Measurements from ENCODE around the gene MMP17. TPM values are rescaled to one million over a fixed set of nuclear protein-coding genes. Genes with fewer than 3 reads are reported as not detected.

The MMP17 gene
- polyA plus RNA-seq, 1 donor from 2014 or later = 79.0 TPM

DNA sequence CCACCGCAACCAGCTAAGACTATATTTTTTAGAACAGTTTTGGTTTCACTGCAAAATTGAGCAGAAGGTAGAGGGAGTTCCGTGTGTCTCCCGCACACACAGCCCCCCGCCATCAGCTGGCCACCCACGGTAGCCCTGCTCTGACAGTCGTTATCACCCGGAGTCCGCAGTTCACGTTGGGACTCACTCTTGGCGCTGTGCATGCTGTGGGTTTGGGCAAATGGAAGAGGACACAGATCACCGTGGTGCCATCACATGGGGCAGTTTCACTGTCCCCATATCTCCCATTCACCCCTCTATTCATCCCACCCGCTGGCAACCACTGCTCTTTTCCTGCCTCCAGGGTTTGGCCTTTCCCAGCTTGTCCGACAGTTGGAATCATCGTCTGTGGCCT lies 34.4 kb downstream of the MMP17 start:
- H3F3A ChIP-seq (ENCODE audit: insufficient read depth, low read length, poor library complexity, severe bottlenecking) = no peaks in the 10 kb centered on the region
- TF ChIP-seq MXI1 (conservative IDR thresholded peaks at IDR 0.05; ENCODE audit: poor library complexity, severe bottlenecking) (no peak), SMC3 (conservative IDR thresholded peaks at IDR 0.05; ENCODE audit: poor library complexity) (no peak), EP300 (conservative IDR thresholded peaks at IDR 0.05; ENCODE audit: poor library complexity, severe bottlenecking) (no peak), EZH2 (IDR thresholded peaks at IDR 0.05; ENCODE audit: borderline replicate concordance, insufficient read depth, low read length, poor library complexity, severe bottlenecking) (no peak), POLR2AphosphoS5 (IDR thresholded peaks at IDR 0.05) (no peak), TAF1 (IDR thresholded peaks at IDR 0.05; ENCODE audit: low read depth) (no peak), RAD21 (conservative IDR thresholded peaks at IDR 0.05) (no peak), REST (IDR thresholded peaks at IDR 0.05; ENCODE audit: borderline replicate concordance) (no peak)
- TF ChIP-seq, protein P1, sequence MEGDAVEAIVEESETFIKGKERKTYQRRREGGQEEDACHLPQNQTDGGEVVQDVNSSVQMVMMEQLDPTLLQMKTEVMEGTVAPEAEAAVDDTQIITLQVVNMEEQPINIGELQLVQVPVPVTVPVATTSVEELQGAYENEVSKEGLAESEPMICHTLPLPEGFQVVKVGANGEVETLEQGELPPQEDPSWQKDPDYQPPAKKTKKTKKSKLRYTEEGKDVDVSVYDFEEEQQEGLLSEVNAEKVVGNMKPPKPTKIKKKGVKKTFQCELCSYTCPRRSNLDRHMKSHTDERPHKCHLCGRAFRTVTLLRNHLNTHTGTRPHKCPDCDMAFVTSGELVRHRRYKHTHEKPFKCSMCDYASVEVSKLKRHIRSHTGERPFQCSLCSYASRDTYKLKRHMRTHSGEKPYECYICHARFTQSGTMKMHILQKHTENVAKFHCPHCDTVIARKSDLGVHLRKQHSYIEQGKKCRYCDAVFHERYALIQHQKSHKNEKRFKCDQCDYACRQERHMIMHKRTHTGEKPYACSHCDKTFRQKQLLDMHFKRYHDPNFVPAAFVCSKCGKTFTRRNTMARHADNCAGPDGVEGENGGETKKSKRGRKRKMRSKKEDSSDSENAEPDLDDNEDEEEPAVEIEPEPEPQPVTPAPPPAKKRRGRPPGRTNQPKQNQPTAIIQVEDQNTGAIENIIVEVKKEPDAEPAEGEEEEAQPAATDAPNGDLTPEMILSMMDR (IDR thresholded peaks at IDR 0.05; ENCODE audit: poor library complexity, severe bottlenecking) = no peak
- H3K36me3 ChIP-seq (ENCODE audit: insufficient read depth, low read length) = no peaks in the 10 kb centered on the region
- H3K27ac ChIP-seq (ENCODE audit: low read length) = no peak overlapping the region
- no peak overlapping the region for H3K9ac ChIP-seq (ENCODE audit: low read length)
- H2AFZ ChIP-seq (ENCODE audit: low read depth, low read length) = no peak overlapping the region
- H3K9me2 ChIP-seq (ENCODE audit: insufficient read depth, low read length) = no peaks in the 10 kb centered on the region
- no peaks in the 10 kb centered on the region for H3K27me3 ChIP-seq (ENCODE audit: insufficient read depth, low read depth, low read length)
- H3K4me3 ChIP-seq (ENCODE audit: low read length) = no peak overlapping the region
- H4K20me1 ChIP-seq (ENCODE audit: insufficient read depth) = no peaks in the 10 kb centered on the region
- no peak overlapping the region for H3K4me2 ChIP-seq (ENCODE audit: low read length)
- no peaks in the 10 kb centered on the region for H3K79me2 ChIP-seq (replicated peaks; ENCODE audit: insufficient read depth, low read length)
- no peaks in the 10 kb centered on the region for H3K9me3 ChIP-seq (ENCODE audit: low read length)

- H3K4me2 ChIP-seq (ENCODE audit: low read length) = no peak overlapping the region
These were observed 35.0 kb downstream of the MMP17 start for GRCh38 chr12:131862994-131863710.

More at GRCh38 chr12:131862994-131863710, 35.0 kb downstream of the MMP17 start:
- no peak overlapping the region for H3K4me3 ChIP-seq (ENCODE audit: low read length)
- no peaks in the 10 kb centered on the region for H3K9me2 ChIP-seq (ENCODE audit: insufficient read depth, low read length)
- H3K27me3 ChIP-seq (ENCODE audit: insufficient read depth, low read depth, low read length) = no peaks in the 10 kb centered on the region
- no peak overlapping the region for H3K9ac ChIP-seq (ENCODE audit: low read length)
- no peaks in the 10 kb centered on the region for H3F3A ChIP-seq (ENCODE audit: insufficient read depth, low read length, poor library complexity, severe bottlenecking)
- no peak overlapping the region for H2AFZ ChIP-seq (ENCODE audit: low read depth, low read length)
- TF ChIP-seq MXI1 (conservative IDR thresholded peaks at IDR 0.05; ENCODE audit: poor library complexity, severe bottlenecking) = no peak
- no peak for TF ChIP-seq POLR2AphosphoS5 (IDR thresholded peaks at IDR 0.05)
- TF ChIP-seq RAD21 (conservative IDR thresholded peaks at IDR 0.05) = no peak
- TF ChIP-seq SMC3 (conservative IDR thresholded peaks at IDR 0.05; ENCODE audit: poor library complexity) = no peak
- TF ChIP-seq REST (IDR thresholded peaks at IDR 0.05; ENCODE audit: borderline replicate concordance) = no peak
- TF ChIP-seq EZH2 (IDR thresholded peaks at IDR 0.05; ENCODE audit: borderline replicate concordance, insufficient read depth, low read length, poor library complexity, severe bottlenecking) = no peak
- no peak for TF ChIP-seq TAF1 (IDR thresholded peaks at IDR 0.05; ENCODE audit: low read depth)
- TF ChIP-seq, protein P1 (IDR thresholded peaks at IDR 0.05; ENCODE audit: poor library complexity, severe bottlenecking) = no peak
- TF ChIP-seq EP300 (conservative IDR thresholded peaks at IDR 0.05; ENCODE audit: poor library complexity, severe bottlenecking) = no peak
- no peaks in the 10 kb centered on the region for H4K20me1 ChIP-seq (ENCODE audit: insufficient read depth)
- no peak overlapping the region for H3K27ac ChIP-seq (ENCODE audit: low read length)
- H3K36me3 ChIP-seq (ENCODE audit: insufficient read depth, low read length) = no peaks in the 10 kb centered on the region
- no peaks in the 10 kb centered on the region for H3K9me3 ChIP-seq (ENCODE audit: low read length)
- H3K79me2 ChIP-seq (replicated peaks; ENCODE audit: insufficient read depth, low read length) = no peaks in the 10 kb centered on the region

All from neural cell (in vitro differentiated cells).